Erythroblast (primary cell): ENCODE results near the gene MAP3K7CL.

Experiments
- GATA1 ChIP-seq: IDR thresholded peaks from 2 replicates; pipeline ENCODE4 v1.6.1; 2011; ENCODE audit warnings: low read depth, mild to moderate bottlenecking, control low read depth, low read length, moderate library complexity
- POLR2A ChIP-seq: IDR thresholded peaks from 2 replicates; pipeline ENCODE4 v1.6.1; 2011; ENCODE audit warnings: mild to moderate bottlenecking, low read length

- TF ChIP-seq POLR2A = no peak
- no peak for TF ChIP-seq GATA1
Measured at GRCh38 chr21:29193072-29193471, 62.6 kb downstream of the MAP3K7CL start.
